ENCODE data around the gene SMG1.
"Not testable (repeated sequence)": the region's sequence is repeated elsewhere in the genome, so short reads cannot be mapped to it uniquely, and the experiment has no call there.

DNA sequence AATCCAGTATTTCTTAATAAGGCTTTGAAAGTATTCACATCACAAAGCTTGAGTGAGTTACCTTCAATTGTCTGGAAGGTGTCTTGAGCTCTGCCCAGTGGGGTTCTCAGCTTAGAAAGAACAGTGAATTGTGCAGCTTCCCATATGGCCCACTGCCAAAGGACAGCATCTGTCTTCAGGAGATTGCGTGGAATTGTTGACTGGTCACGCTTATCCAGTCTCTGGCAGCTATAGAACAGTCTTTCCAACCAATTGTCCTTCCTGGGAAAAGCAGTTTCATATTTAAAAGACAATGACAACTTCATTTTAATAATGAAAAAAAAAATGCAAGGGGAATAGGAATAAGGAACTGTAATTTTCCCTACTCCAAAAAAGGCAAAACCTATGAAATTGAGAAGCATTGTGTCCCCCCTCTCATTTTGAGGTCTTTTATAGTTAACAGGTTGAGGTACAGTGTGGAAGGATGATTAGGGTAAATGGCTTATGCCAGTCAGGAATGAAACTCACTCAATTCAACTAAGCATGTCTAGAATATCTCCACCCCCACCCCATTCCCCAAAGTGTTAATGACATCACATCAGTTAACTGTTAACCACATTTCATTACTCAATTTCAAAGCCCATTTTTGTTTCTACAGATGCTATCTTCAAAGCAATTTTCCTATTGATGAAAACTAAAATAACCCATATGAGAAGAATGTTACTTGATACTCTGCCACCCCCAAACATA, 57.0 kb downstream of the SMG1 start:
- TF ChIP-seq, protein P1, sequence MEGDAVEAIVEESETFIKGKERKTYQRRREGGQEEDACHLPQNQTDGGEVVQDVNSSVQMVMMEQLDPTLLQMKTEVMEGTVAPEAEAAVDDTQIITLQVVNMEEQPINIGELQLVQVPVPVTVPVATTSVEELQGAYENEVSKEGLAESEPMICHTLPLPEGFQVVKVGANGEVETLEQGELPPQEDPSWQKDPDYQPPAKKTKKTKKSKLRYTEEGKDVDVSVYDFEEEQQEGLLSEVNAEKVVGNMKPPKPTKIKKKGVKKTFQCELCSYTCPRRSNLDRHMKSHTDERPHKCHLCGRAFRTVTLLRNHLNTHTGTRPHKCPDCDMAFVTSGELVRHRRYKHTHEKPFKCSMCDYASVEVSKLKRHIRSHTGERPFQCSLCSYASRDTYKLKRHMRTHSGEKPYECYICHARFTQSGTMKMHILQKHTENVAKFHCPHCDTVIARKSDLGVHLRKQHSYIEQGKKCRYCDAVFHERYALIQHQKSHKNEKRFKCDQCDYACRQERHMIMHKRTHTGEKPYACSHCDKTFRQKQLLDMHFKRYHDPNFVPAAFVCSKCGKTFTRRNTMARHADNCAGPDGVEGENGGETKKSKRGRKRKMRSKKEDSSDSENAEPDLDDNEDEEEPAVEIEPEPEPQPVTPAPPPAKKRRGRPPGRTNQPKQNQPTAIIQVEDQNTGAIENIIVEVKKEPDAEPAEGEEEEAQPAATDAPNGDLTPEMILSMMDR (IDR thresholded peaks at IDR 0.05; ENCODE audit: insufficient read depth, low read length, poor library complexity, severe bottlenecking) = not testable (repeated sequence)
- TF ChIP-seq EZH2phosphoT487 (conservative IDR thresholded peaks at IDR 0.05; ENCODE audit: low read length) = not testable (repeated sequence)

Measured in SU-DHL-6 (cell line).